GM23338 (cell line): Measurements from ENCODE around the gene ZNF679. TPM values are rescaled to one million over a fixed set of nuclear protein-coding genes. Genes with fewer than 3 reads are reported as not detected.

ENCODE experiments used
- ATAC-seq: fragments of 200-7000 bp; cut with Tn5 transposase; 3 replicates; pipeline ENCODE4 v1.9.1; 2020
- DNase-seq: peaks from one replicate; pipeline ENCODE4 v3.0.0-alpha.2; 2015; ENCODE audit warnings: low spot score
- H2AFZ ChIP-seq: fragments of 200-600 bp; sonication (generic); 2 replicates; pipeline ENCODE4 v1.8.0; 2016; ENCODE audit warnings: antibody characterized with exemption, mild to moderate bottlenecking, moderate library complexity
- H3F3A ChIP-seq: fragments of 200-600 bp; sonication (generic); replicated peaks from 2 replicates; pipeline ENCODE4 v1.8.0; 2017; ENCODE audit warnings: antibody characterized with exemption, mixed run types, low read depth
- H3K27ac ChIP-seq: fragments of 200-600 bp; sonication (generic); 2 replicates; pipeline ENCODE4 v1.6.1; 2016; ENCODE audit warnings: low read depth
- H3K27me3 ChIP-seq: fragments of 200-600 bp; sonication (generic); 2 replicates; pipeline ENCODE4 v1.8.0; 2016; ENCODE audit warnings: mild to moderate bottlenecking, mixed run types, moderate library complexity; ENCODE audit not compliant: insufficient read depth
- H3K36me3 ChIP-seq: fragments of 200-600 bp; sonication (generic); 2 replicates; pipeline ENCODE4 v1.8.0; 2016; ENCODE audit warnings: mild to moderate bottlenecking; ENCODE audit not compliant: insufficient read depth
- H3K4me1 ChIP-seq: fragments of 200-600 bp; sonication (generic); 2 replicates; pipeline ENCODE4 v1.8.0; 2016; ENCODE audit warnings: mild to moderate bottlenecking, moderate library complexity; ENCODE audit not compliant: insufficient read depth
- H3K4me2 ChIP-seq: fragments of 200-600 bp; sonication (generic); 2 replicates; pipeline ENCODE4 v1.7.1; 2017; ENCODE audit warnings: mixed run types
- H3K4me3 ChIP-seq: fragments of 200-600 bp; sonication (generic); 2 replicates; pipeline ENCODE4 v1.6.1; 2016; ENCODE audit warnings: mixed run types
- H3K79me2 ChIP-seq: fragments of 200-600 bp; sonication (generic); replicated peaks from 2 replicates; pipeline ENCODE4 v1.8.0; 2017; ENCODE audit warnings: mild to moderate bottlenecking; ENCODE audit not compliant: insufficient read depth
- H3K9me2 ChIP-seq: fragments of 200-600 bp; sonication (generic); 2 replicates; pipeline ENCODE4 v1.8.0; 2017; ENCODE audit not compliant: insufficient read depth
- H4K20me1 ChIP-seq: fragments of 200-600 bp; sonication (generic); replicated peaks from 2 replicates; pipeline ENCODE4 v1.8.0; 2017; ENCODE audit warnings: mild to moderate bottlenecking; ENCODE audit not compliant: insufficient read depth
- H3K27ac Mint-ChIP-seq: 2 replicates; pipeline ENCODE4 v1.8.0; 2020; ENCODE audit warnings: inconsistent platforms, mild to moderate bottlenecking, moderate library complexity, mixed read lengths
- H3K27me3 Mint-ChIP-seq: 3 replicates; pipeline ENCODE4 v1.8.0; 2022; ENCODE audit warnings: low read depth, mild to moderate bottlenecking, moderate library complexity, mixed read lengths, inconsistent platforms; ENCODE audit not compliant: insufficient read depth, poor library complexity
- H3K36me3 Mint-ChIP-seq: 3 replicates; pipeline ENCODE4 v1.8.0; 2021; ENCODE audit warnings: low read depth, mild to moderate bottlenecking, inconsistent platforms, moderate library complexity, mixed read lengths
- H3K4me1 Mint-ChIP-seq: 3 replicates; pipeline ENCODE4 v1.8.0; 2020; ENCODE audit warnings: mild to moderate bottlenecking, inconsistent platforms, mixed read lengths
- H3K4me3 Mint-ChIP-seq: 3 replicates; pipeline ENCODE4 v1.8.0; 2021; ENCODE audit warnings: moderate library complexity, mild to moderate bottlenecking, inconsistent platforms, mixed read lengths
- H3K9me3 Mint-ChIP-seq: 3 replicates; pipeline ENCODE4 v1.8.0; 2020; ENCODE audit warnings: moderate library complexity, mild to moderate bottlenecking, inconsistent platforms, mixed read lengths
- CREB1 ChIP-seq: fragments of 250-450 bp; sonication (Bioruptor Pico); IDR thresholded peaks from 2 replicates; pipeline ENCODE4 v1.5.0; 2020; ENCODE audit warnings: low read depth, mild to moderate bottlenecking, moderate library complexity
- EZH2 ChIP-seq: fragments of 200-600 bp; sonication (generic); IDR thresholded peaks from one replicate; pipeline ENCODE4 v1.8.0; 2017; ENCODE audit warnings: antibody characterized with exemption, mild to moderate bottlenecking, low read depth; ENCODE audit not compliant: unreplicated experiment
- EZH2phosphoT487 ChIP-seq: fragments of 200-600 bp; sonication (generic); IDR thresholded peaks from one replicate; pipeline ENCODE4 v1.8.1; 2018; ENCODE audit warnings: antibody characterized with exemption; ENCODE audit not compliant: unreplicated experiment
- JUNB ChIP-seq: IDR thresholded peaks from one replicate; pipeline ENCODE4 v1.6.1; 2016; ENCODE audit warnings: antibody characterized with exemption; ENCODE audit not compliant: unreplicated experiment
- NANOG ChIP-seq: IDR thresholded peaks from 2 replicates; pipeline ENCODE4 v1.6.1; 2016; ENCODE audit warnings: antibody characterized with exemption, borderline replicate concordance
- POLR2AphosphoS5 ChIP-seq: IDR thresholded peaks from 2 replicates; pipeline ENCODE4 v1.6.1; 2016; ENCODE audit warnings: antibody characterized with exemption, low read depth
- STAT1 ChIP-seq: IDR thresholded peaks from one replicate; pipeline ENCODE4 v1.6.1; 2016; ENCODE audit warnings: antibody characterized with exemption; ENCODE audit not compliant: unreplicated experiment
- ZNF114 ChIP-seq: fragments of 250-450 bp; sonication (Bioruptor Pico); IDR thresholded peaks from 2 replicates; pipeline ENCODE4 v1.5.0; 2020; ENCODE audit warnings: mild to moderate bottlenecking, moderate library complexity
- ZNF331 ChIP-seq: fragments of 250-450 bp; sonication (Bioruptor Pico); IDR thresholded peaks from 2 replicates; pipeline ENCODE4 v1.5.0; 2020; ENCODE audit warnings: low read depth, mild to moderate bottlenecking, moderate library complexity
- polyA plus RNA-seq: library from polyadenylated mRNA; unstranded; fragments of >200 nt; fragmentation: Nextera tagmentation; extraction: Ambion mirVana; gene quantifications from 2 replicates; pipeline ENCODE4 v1.2.1, GENCODE V29; 2016
- total RNA-seq: library from RNA; depleted of rRNA; stranded (reverse); fragments of >200 nt; shearing (Covaris generic); gene quantifications from 2 replicates; pipeline ENCODE4 v1.2.3, GENCODE V29; 2014
- TF ChIP-seq, protein P1 (sequence below): IDR thresholded peaks from 2 replicates; pipeline ENCODE4 v1.6.1; 2016; ENCODE audit warnings: antibody characterized with exemption
- TF ChIP-seq, protein P2 (sequence below): IDR thresholded peaks from one replicate; pipeline ENCODE4 v1.6.1; 2018; ENCODE audit warnings: antibody characterized with exemption; ENCODE audit not compliant: unreplicated experiment
- TF ChIP-seq, protein P3 (sequence below): fragments of 250-450 bp; sonication (Bioruptor Pico); IDR thresholded peaks from 2 replicates; pipeline ENCODE4 v1.5.0; 2020; ENCODE audit warnings: mild to moderate bottlenecking, moderate library complexity
- TF ChIP-seq, protein P4 (sequence below), 2 experiments: fragments of 200-600 bp in 1 of 2; sonication (generic) in 1 of 2; conservative IDR thresholded peaks; 2 replicates each; pipeline versions ENCODE4 v1.5.1 to v1.6.1; 2016 to 2017; ENCODE audit warnings: antibody characterized with exemption in 2 of 2, low read depth in 2 of 2, mild to moderate bottlenecking in 2 of 2, moderate library complexity in 1 of 2

Gene ZNF679
- total and polyA plus RNA-seq, 2 experiments from 2014 or later = not detected

- Histone ChIP-seq H3K36me3 (no peaks in the 10 kb centered on the region), H3F3A (no peaks in the 10 kb centered on the region), H3K4me2 (no peak overlapping the region), H2AFZ (no peak overlapping the region), H3K9me2 (no peaks in the 10 kb centered on the region), H3K4me3 (no peak overlapping the region), H3K4me1 (no peaks in the 10 kb centered on the region), H3K79me2 (peaks cover 15% of the 10 kb centered on the region), H3K27me3 (no peaks in the 10 kb centered on the region), H4K20me1 (no peaks in the 10 kb centered on the region), H3K27ac (no peak overlapping the region)
- peaks cover 5% of the 10 kb centered on the region; the same call in 1 of the 3 replicates for H3K4me1 Mint-ChIP-seq
- peaks cover 9% of the 10 kb centered on the region for H3K27me3 Mint-ChIP-seq
- ATAC-seq (no peak), DNase-seq (no peak)
- peaks cover 89% of the 10 kb centered on the region for H3K9me3 Mint-ChIP-seq
- H3K36me3 Mint-ChIP-seq = peaks cover 19% of the 10 kb centered on the region
- no peak overlapping the region for H3K4me3 Mint-ChIP-seq
- TF ChIP-seq ZNF331 (CRISPR knock-in tag) = no peak
- TF ChIP-seq, protein P1, sequence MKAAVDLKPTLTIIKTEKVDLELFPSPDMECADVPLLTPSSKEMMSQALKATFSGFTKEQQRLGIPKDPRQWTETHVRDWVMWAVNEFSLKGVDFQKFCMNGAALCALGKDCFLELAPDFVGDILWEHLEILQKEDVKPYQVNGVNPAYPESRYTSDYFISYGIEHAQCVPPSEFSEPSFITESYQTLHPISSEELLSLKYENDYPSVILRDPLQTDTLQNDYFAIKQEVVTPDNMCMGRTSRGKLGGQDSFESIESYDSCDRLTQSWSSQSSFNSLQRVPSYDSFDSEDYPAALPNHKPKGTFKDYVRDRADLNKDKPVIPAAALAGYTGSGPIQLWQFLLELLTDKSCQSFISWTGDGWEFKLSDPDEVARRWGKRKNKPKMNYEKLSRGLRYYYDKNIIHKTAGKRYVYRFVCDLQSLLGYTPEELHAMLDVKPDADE = no peak
- no peak for TF ChIP-seq ZNF114
- TF ChIP-seq POLR2AphosphoS5 = no peak
- TF ChIP-seq, protein P2, sequence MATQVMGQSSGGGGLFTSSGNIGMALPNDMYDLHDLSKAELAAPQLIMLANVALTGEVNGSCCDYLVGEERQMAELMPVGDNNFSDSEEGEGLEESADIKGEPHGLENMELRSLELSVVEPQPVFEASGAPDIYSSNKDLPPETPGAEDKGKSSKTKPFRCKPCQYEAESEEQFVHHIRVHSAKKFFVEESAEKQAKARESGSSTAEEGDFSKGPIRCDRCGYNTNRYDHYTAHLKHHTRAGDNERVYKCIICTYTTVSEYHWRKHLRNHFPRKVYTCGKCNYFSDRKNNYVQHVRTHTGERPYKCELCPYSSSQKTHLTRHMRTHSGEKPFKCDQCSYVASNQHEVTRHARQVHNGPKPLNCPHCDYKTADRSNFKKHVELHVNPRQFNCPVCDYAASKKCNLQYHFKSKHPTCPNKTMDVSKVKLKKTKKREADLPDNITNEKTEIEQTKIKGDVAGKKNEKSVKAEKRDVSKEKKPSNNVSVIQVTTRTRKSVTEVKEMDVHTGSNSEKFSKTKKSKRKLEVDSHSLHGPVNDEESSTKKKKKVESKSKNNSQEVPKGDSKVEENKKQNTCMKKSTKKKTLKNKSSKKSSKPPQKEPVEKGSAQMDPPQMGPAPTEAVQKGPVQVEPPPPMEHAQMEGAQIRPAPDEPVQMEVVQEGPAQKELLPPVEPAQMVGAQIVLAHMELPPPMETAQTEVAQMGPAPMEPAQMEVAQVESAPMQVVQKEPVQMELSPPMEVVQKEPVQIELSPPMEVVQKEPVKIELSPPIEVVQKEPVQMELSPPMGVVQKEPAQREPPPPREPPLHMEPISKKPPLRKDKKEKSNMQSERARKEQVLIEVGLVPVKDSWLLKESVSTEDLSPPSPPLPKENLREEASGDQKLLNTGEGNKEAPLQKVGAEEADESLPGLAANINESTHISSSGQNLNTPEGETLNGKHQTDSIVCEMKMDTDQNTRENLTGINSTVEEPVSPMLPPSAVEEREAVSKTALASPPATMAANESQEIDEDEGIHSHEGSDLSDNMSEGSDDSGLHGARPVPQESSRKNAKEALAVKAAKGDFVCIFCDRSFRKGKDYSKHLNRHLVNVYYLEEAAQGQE = no peak
- TF ChIP-seq, protein P3, sequence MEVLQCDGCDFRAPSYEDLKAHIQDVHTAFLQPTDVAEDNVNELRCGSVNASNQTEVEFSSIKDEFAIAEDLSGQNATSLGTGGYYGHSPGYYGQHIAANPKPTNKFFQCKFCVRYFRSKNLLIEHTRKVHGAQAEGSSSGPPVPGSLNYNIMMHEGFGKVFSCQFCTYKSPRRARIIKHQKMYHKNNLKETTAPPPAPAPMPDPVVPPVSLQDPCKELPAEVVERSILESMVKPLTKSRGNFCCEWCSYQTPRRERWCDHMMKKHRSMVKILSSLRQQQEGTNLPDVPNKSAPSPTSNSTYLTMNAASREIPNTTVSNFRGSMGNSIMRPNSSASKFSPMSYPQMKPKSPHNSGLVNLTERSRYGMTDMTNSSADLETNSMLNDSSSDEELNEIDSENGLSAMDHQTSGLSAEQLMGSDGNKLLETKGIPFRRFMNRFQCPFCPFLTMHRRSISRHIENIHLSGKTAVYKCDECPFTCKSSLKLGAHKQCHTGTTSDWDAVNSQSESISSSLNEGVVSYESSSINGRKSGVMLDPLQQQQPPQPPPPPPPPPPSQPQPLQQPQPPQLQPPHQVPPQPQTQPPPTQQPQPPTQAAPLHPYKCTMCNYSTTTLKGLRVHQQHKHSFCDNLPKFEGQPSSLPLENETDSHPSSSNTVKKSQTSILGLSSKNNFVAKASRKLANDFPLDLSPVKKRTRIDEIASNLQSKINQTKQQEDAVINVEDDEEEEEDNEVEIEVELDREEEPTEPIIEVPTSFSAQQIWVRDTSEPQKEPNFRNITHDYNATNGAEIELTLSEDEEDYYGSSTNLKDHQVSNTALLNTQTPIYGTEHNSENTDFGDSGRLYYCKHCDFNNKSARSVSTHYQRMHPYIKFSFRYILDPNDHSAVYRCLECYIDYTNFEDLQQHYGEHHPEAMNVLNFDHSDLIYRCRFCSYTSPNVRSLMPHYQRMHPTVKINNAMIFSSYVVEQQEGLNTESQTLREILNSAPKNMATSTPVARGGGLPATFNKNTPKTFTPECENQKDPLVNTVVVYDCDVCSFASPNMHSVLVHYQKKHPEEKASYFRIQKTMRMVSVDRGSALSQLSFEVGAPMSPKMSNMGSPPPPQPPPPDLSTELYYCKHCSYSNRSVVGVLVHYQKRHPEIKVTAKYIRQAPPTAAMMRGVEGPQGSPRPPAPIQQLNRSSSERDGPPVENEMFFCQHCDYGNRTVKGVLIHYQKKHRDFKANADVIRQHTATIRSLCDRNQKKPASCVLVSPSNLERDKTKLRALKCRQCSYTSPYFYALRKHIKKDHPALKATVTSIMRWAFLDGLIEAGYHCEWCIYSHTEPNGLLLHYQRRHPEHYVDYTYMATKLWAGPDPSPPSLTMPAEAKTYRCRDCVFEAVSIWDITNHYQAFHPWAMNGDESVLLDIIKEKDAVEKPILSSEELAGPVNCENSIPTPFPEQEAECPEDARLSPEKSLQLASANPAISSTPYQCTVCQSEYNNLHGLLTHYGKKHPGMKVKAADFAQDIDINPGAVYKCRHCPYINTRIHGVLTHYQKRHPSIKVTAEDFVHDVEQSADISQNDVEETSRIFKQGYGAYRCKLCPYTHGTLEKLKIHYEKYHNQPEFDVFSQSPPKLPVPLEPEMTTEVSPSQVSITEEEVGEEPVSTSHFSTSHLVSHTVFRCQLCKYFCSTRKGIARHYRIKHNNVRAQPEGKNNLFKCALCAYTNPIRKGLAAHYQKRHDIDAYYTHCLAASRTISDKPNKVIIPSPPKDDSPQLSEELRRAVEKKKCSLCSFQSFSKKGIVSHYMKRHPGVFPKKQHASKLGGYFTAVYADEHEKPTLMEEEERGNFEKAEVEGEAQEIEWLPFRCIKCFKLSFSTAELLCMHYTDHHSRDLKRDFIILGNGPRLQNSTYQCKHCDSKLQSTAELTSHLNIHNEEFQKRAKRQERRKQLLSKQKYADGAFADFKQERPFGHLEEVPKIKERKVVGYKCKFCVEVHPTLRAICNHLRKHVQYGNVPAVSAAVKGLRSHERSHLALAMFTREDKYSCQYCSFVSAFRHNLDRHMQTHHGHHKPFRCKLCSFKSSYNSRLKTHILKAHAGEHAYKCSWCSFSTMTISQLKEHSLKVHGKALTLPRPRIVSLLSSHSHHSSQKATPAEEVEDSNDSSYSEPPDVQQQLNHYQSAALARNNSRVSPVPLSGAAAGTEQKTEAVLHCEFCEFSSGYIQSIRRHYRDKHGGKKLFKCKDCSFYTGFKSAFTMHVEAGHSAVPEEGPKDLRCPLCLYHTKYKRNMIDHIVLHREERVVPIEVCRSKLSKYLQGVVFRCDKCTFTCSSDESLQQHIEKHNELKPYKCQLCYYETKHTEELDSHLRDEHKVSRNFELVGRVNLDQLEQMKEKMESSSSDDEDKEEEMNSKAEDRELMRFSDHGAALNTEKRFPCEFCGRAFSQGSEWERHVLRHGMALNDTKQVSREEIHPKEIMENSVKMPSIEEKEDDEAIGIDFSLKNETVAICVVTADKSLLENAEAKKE = no peak
- no peak for TF ChIP-seq NANOG
- TF ChIP-seq, protein P4, sequence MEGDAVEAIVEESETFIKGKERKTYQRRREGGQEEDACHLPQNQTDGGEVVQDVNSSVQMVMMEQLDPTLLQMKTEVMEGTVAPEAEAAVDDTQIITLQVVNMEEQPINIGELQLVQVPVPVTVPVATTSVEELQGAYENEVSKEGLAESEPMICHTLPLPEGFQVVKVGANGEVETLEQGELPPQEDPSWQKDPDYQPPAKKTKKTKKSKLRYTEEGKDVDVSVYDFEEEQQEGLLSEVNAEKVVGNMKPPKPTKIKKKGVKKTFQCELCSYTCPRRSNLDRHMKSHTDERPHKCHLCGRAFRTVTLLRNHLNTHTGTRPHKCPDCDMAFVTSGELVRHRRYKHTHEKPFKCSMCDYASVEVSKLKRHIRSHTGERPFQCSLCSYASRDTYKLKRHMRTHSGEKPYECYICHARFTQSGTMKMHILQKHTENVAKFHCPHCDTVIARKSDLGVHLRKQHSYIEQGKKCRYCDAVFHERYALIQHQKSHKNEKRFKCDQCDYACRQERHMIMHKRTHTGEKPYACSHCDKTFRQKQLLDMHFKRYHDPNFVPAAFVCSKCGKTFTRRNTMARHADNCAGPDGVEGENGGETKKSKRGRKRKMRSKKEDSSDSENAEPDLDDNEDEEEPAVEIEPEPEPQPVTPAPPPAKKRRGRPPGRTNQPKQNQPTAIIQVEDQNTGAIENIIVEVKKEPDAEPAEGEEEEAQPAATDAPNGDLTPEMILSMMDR (conservative IDR thresholded peaks at IDR 0.05; ENCODE audit: low read depth in 2 of 2) = no peak
- no peak for TF ChIP-seq EZH2phosphoT487
- no peak for TF ChIP-seq STAT1
- TF ChIP-seq EZH2 = no peak
- no peak for TF ChIP-seq JUNB
- TF ChIP-seq CREB1 (CRISPR knock-in tag) = no peak
- H3K27ac Mint-ChIP-seq = no peak overlapping the region
Measured at GRCh38 chr7:64310426-64310825, 82.2 kb downstream of the ZNF679 start.
